HG03280 (cell line): Measurements from ENCODE around the gene SAXO1.
"Not testable (repeated sequence)": the region's sequence is repeated elsewhere in the genome, so short reads cannot be mapped to it uniquely, and the experiment has no call there.

Experiments used
- ATAC-seq: cut with Tn5 transposase; IDR thresholded peaks from one replicate; pipeline ENCODE4 v1.9.1; 2021; ENCODE audit warnings: mild to moderate bottlenecking, moderate library complexity; ENCODE audit not compliant: unreplicated experiment

SAXO1 gene, protein sequence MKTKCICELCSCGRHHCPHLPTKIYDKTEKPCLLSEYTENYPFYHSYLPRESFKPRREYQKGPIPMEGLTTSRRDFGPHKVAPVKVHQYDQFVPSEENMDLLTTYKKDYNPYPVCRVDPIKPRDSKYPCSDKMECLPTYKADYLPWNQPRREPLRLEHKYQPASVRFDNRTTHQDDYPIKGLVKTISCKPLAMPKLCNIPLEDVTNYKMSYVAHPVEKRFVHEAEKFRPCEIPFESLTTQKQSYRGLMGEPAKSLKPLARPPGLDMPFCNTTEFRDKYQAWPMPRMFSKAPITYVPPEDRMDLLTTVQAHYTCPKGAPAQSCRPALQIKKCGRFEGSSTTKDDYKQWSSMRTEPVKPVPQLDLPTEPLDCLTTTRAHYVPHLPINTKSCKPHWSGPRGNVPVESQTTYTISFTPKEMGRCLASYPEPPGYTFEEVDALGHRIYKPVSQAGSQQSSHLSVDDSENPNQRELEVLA

DNA sequence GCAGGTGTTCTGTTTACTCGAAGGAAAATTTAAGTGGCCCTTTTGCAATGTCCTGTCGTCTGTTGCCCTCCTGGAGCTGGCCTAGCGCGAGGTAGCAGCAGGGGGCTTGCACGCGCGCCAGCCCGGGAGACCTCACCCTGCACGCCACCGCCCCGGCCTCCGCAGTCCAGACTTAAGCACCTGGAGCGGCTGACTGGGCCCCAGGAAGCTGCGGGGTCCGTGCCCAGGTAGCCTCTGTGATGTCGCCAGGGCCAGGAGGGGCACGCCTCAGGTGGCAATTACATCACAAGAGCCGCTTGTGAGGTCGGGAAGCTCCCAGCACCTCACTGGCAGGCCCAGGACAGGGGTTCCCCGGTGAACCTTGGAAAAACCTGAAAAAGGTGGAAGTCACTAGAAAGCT lies at the start of gene SAXO1:
Gene SAXO1, minus strand, starts transcription at position 195 of the 400 bp plus-strand sequence. CDS start 301 bp downstream, outside the sequence.
- ATAC-seq: no peak

DNA sequence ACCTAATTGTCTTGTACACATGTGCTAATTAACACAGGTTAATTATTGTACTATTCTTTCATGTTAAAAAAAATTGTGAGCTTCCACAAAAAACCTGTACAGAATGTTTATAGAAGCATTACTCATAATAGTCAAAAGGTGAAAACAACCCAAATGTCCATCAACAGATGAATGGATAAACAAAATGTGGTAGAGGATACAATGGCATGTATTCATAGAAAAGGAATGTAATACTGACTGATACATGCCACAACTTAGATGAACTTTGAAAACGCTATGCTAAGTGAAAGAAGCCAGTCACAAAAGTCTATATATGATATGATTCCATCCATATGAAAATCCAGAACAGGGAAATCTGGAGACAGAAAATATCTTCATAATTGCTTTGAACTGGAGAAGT lies 41.8 kb upstream of the SAXO1 start:
- no peak for ATAC-seq

DNA sequence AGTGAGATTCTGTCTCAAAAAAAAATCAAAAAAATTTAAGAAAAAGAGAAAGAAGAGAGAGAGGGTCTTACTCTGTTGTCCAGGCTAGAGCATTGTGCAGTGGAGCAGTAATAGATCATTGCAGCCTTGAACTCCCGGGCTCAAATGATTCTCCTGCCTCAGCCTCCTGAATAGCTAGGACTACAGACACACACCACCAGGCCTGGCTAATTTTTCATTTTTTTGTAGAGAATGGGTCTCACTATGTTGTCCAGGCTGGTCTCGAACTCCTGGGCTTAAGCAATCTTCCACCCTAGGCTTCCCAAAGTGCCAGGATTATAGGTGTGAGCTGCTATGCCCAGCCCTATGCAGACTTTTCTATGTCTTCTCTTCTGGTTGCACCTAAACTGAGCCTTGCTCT lies 41.2 kb upstream of the SAXO1 start:
- no peak for ATAC-seq

DNA sequence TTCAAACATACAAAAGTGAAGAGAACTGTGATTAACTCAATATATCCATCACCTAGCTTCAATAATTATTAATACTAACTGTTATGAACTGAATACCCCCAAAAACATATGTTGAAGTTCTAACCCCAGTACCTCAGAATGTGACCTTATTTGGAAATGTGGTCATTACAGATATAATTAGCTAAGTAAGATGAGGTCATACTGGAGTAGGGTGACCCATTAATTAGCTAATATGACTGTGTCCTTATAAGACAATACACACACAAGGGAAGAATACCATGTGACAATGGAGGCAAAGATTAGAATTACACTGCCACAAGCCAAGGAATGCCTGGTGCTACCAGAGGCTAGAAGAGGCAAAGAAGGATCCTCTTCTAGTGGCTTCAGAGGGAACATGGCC lies 24.0 kb upstream of the SAXO1 start:
- no peak for ATAC-seq

DNA sequence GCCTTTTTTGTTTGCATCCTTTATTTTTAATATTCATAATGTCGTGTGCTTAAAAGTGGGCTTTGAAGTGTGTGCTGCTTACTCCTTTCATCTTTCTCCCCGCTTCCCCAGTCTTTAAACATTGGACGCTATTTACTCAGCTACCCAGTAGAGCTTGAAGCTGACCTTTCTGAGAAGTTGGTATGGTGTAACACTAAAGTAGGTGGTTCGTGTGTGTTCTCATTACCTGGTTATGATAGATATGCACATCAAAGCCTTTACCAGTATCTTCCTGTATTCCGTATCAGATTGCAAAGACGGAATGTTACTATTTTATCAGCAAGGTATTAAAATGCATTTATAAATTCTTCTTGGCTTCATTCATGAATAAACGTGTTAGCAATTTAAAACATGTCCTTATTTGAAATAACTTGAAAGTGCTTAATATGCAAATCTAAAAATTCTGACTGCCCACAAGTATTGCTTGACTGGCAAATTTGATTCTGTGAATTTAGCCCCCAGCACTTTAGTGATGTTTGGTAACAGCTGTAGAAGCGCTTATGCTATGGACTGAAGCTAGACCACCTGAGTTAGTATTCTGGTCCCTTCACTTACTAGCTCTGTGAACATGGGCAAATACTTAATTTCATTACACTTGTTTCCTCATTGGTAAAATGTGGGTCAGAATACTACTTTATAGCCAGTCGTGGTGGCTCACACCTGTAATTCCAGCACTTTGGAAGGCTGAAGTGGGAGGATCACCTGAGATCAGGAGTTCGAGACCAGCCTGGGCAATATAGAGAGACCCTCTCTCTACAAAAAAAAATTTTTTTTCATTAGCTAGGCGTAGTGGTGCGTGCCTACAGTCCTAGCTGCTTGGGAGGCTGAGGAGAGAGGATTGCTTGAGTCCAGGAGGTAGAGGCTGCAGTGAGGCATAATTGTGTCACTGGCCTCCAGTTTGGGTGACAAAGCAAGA lies 17.9 kb upstream of the SAXO1 start:
- no peak for ATAC-seq

DNA sequence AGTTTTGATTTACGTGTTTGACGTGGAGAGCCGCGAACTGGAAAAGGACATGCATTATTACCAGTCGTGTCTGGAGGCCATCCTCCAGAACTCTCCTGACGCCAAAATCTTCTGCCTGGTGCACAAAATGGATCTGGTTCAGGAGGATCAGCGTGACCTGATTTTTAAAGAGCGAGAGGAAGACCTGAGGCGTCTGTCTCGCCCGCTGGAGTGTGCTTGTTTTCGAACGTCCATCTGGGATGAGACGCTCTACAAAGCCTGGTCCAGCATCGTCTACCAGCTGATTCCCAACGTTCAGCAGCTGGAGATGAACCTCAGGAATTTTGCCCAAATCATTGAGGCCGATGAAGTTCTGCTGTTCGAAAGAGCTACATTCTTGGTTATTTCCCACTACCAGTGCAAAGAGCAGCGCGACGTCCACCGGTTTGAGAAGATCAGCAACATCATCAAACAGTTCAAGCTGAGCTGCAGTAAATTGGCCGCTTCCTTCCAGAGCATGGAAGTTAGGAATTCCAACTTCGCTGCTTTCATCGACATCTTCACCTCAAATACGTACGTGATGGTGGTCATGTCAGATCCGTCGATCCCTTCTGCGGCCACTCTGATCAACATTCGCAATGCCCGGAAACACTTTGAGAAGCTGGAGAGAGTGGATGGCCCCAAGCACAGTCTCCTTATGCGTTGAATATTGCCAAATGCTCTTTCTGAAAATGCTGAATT lies 17.1 kb upstream of the SAXO1 start:
- ATAC-seq: no peak

DNA sequence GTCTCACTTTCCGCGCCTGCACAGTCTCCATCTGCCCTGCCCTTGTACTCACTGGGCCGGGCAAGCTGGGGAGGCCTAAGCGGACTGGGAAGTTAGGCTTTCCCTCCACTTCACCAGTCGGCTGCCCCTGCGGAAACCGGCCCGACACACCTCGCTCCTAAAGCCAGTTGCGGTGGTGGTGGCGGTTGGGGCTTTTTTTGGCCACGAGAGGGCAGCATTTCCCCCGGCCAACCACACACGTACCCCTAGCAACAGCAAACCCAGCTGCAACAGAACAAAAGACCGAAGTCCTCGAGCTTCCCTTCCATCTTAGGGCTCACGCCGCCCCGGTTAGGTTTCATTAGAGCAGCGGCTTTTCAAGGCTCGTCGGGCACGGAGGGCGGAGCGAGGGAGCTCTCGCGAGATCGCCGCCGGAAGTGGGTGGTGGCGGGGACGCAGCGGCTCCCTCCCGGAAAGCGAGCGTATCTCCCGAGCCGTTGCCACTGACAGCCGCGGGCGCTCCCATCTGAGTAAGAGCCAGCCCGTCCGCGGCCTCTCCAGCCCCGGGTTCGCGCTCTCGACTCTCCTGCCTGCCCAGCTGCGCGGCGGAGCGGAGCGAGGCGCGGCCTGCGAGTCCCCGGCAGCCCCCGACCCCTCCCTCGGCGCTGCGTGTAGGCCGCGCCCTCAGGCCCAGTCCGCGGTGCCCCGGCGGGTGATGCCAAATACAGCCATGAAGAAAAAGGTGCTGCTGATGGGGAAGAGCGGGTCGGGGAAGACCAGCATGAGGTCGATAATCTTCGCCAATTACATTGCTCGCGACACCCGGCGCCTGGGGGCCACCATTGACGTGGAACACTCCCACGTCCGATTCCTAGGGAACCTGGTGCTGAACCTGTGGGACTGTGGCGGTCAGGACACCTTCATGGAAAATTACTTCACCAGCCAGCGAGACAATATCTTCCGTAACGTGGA lies 16.2 kb upstream of the SAXO1 start, which contains the start of gene RRAGA:
Gene RRAGA, plus strand, starts transcription at position 462 of the 951 bp plus-strand sequence. Its CDS starts 233 bp downstream, at position 695.
- peak; percentile 92 for ATAC-seq

DNA sequence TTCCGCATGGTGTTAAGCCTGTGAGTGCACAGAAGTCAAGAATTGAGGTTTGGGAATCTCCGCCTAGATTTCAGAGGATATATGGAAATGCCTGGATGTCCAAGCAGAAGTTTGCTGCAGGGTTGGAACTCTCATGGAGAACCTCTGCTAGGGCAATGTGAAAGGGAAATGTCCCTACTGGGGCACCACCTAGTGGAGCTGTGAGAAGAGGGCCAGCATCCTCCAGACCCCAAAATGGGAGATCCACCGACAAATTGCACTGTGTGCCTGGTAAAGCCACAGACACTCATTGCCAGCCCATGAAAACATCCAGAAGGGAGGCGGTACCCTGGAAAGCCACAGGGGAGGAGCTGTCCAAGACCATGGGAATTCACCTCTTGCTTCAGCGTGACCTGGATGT lies 3.6 kb upstream of the SAXO1 start:
- no peak for ATAC-seq

DNA sequence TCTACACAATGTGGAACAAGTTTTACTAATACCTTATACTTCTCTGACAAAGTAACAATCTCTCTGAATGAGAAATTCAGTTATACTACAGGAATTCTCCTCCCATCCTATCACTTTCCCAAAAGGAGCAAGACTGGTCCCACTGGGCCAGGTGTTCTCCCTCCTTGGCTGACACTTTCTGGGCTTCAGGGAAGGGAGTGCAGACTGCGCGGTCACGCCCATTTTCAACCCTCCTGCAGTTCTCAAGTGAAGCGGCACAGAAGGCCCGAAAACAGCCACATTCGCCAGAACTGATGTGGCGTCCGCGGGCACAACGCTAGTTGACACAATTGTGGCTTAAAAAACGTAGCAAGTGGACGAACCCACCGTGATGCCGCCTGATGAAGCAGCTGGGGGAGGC lies 603 bp downstream of the SAXO1 start:
- no peak for ATAC-seq

DNA sequence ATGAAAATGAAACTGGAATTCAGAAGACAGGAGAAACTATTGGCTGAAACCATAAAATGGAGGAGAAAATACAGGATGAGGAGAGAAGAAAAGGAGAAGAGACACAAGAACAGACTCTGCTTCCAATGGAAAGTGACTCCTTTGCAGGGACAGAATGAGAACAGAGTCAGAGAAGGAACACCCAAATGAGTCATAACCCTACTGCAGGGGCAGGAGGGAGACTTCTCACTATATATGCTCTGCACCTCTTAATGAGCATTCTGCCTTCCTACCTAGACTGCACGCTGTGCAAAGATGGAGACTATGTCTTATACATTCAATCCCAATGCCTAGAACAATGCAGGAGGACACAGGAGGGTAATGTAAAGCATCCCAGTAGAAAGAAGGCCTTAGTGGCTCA lies 2.1 kb downstream of the SAXO1 start:
- peak; percentile 47 for ATAC-seq

DNA sequence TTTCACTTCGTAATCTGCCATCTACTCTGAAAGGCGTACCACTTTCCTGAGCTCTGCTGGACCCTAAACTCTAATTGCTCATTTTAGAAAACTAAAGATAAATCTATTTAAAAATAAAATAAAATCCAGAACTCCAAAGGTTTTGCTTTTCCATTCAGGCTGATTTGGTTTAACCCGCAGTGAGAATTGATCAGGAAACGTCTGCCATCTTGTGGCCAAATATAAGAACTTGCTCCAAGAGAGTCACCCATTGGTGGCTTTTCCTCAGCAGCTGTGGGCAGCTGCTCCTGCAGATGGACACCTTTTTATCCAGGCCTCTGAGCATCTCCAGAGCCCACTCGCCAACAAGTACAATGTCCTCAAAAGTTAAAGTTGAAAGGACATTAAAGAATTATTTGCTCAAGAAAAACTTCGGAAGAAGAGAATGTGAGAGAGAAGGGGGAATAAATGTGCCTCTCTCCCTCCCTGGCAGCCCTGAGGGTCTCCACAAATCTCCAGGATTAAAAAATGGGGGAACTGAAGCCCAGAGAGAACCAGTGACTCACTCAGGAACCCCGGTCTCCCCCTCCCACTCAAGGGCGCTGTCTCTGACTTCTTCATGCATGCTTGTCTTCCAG lies 4.1 kb downstream of the SAXO1 start:
- peak; percentile 74 for ATAC-seq

DNA sequence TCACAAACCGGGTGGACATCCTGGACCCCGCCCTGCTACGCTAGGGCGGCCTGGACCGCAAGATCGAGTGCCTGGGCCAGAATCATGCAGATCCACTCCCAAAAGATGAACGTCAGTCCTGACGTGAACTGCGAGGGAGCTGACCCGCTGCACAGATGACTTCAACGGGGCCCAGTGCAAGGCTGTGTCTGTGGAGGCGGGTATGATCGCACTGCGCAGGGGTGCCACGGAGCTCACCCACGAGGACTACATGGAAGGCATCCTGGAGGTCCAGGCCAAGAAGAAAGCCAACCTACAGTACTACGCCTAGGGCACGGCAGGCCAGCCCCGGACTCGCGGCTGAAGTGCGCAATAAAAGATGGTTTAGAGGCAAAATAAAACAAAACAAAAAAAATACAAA lies 5.2 kb downstream of the SAXO1 start:
- no peak for ATAC-seq

DNA sequence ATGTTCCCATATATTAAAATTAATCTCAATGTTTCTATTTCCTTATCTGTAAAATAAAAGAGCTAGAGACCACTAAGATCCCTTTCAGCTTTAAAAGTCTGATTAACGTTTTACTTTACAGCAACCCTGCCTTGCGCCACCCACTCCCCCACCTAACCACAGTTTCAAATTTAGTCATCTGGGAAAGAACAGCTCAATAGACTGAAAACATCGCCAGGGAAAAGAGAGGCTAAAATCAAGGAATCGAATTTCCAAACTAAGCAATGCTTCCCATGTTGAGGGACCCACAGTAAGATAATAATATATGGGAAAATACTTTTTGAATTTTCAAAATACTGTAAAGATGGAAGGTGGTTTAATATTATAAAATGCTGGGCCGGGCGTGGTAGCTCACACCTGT lies 6.6 kb downstream of the SAXO1 start:
- ATAC-seq: no peak

DNA sequence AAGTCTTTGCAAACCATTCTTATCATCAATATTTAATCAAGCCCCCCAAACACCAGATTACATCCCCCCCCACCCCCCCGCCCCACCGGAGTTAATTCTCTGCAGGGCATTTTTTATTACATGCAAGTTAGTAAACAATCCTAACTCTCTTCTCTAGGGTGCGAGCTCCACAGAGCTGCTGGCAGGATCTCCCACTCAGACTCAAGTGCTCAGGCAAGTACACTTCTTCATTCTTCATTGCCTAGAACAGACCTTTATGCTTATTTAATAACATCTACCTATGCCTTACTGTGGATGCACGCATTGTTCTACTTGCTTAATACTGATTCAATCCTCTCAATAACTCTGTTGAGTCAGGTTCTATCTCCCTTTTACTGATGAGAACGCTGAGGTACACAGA lies 9.9 kb downstream of the SAXO1 start:
- no peak for ATAC-seq

DNA sequence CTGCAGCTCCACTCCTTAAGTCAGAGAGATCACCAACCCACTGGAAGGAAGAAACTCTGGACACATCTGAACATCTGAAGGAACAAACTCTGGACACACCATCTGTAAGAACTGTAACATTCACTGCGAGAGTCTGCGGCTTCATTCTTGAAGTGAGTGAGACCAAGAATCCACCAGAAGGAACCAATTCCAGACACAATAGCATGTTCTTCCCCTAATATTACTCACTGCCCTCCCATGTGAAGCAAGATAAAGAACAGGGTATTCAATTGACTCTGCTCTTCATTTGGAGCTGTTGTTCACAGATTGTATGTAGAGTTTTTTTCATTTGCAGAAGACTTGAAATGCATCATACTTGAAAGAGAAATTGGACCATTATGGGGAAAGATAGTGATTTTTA lies 10.8 kb downstream of the SAXO1 start:
- no peak for ATAC-seq

DNA sequence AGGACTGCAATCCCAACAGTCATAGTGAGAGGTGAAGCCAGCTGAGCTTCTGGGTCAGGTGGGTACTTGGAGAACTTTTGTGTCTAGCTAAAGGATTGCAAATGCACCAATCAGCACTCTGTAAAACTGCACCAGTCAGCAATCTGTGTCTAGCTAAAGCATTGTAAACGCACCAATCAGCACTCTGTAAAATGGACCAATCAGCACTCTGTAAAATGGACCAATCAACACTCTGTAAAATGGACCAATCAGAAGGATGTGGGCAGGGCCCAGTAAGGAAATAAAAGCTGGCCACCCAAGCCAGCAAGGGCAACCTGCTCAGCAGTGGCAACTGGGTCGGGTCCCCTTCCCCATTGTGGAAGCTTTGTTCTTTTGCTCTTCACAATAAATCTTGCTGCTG lies 11.4 kb downstream of the SAXO1 start:
- ATAC-seq: not testable (repeated sequence)

DNA sequence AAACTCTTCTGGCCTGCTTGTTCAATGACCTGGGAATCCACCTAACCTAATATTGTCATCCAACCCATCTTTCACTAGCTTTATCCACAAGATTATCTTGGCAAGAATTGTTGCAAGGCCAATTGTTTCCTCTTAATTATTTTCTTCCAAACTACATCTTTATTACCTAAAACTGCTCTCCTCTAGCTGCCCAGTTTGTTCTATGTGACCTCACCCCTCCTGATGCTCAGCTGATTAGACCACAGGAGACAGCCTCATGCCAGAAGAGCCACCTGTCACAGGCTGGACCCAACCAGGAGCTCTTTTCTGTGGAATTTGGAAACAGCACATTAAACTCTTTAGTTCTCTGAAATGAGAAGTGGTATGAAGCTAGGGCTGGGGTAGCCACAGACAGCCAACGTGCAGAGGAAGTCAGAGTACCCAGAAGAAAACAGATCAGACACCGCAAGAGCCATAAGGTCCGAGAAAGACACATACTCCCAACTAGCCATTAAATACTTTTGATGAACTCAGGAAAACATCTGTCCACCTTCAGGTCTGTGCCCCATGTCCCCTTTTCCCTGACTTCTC lies 12.0 kb downstream of the SAXO1 start:
- ATAC-seq: no peak

DNA sequence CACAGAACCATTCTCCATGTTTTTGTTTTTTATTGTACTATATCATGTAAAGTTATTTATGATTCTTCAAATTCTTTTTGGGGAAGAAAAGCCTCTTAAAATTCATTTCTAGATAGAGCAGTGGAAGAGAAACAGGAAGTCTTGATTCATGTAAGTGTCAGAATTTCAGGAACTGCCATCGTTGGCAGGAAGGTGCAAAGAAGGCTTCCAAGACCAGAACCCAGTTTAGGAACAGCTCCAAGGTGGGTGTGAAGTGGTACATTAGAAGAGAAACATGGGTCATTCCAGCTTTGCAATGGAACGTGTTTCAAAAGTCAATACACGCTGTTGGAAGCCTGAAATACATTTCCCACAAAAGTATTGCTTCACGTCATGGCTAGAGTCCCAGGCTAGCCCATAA lies 14.8 kb downstream of the SAXO1 start:
- ATAC-seq: no peak

DNA sequence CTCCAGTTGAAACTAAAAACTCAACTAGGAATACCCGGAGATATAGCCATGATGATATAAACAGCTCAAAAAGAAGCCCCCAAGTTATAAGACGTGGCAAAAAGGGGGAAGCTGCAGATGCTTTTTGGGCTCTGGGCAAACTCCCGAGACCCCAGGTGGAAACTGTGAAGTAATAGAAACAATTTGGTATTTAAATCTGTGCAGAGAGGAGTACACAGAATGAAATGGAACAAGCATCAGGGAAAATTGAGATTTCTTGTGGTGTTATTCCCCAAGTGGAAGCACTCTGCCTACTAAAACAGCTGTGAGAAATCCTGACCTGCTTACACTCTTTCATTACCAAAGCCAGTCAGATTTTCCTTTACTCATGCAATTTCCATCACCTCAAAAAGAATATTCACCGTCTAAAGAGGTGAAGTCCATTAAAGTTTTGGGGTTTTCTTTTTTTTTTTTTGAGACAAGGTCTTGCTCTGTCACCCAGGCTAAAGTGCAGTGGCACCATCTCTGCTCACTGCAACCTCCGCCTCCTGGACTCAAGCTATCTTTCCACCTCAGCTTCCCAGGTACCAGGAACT lies 23.5 kb downstream of the SAXO1 start:
- ATAC-seq: no peak
